HUES48 (cell line): ENCODE data around the gene INO80C.

ENCODE experiments used
- H3K27ac ChIP-seq: one replicate; pipeline ENCODE4 v1.7.0; 2013; ENCODE audit warnings: low read depth, low read length, inconsistent platforms
- H3K27me3 ChIP-seq: 2 replicates; pipeline ENCODE4 v1.6.1; 2013; ENCODE audit warnings: mild to moderate bottlenecking, low read length; ENCODE audit not compliant: control insufficient read depth, insufficient read depth
- H3K36me3 ChIP-seq: 2 replicates; pipeline ENCODE4 v1.6.1; 2013; ENCODE audit warnings: low read length; ENCODE audit not compliant: control insufficient read depth, insufficient read depth
- H3K4me1 ChIP-seq: 2 replicates; pipeline ENCODE4 v1.6.1; 2013; ENCODE audit warnings: mild to moderate bottlenecking, low read length; ENCODE audit not compliant: control insufficient read depth, insufficient read depth
- H3K4me3 ChIP-seq: 2 replicates; pipeline ENCODE4 v1.5.1; 2013; ENCODE audit warnings: mild to moderate bottlenecking, low read depth, low read length
- H3K9ac ChIP-seq: 2 replicates; pipeline ENCODE4 v1.6.1; 2013; ENCODE audit warnings: mild to moderate bottlenecking, low read depth, low read length, moderate library complexity
- H3K9me3 ChIP-seq: 2 replicates; pipeline ENCODE4 v1.6.1; 2013; ENCODE audit warnings: low read length; ENCODE audit not compliant: control insufficient read depth, insufficient read depth

The INO80C gene

DNA sequence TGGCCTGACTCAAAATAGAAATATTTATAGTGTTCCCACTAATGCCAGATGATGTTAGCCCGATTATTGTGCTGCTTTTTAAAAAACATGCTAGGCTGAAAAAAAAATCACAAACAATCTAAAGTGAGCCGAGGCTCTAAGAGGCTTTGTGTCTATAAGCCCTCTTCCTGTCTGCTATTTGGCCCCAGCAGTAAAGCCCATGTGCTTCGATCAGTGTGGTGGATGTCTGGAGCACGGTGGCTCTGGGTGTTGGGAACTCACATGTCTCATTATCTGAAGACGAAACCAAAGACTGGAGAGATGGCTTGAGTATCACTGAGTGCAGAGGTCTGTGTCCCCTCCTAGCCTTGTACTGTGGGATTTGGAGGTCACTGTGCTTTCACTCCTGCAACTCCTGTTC, 55.1 kb downstream of the INO80C start:
- Histone ChIP-seq H3K27ac (no peak overlapping the region), H3K27me3 (no peaks in the 10 kb centered on the region), H3K36me3 (no peaks in the 10 kb centered on the region), H3K9ac (no peak overlapping the region), H3K9me3 (no peaks in the 10 kb centered on the region), H3K4me1 (peaks cover 6% of the 10 kb centered on the region), H3K4me3 (no peak overlapping the region)

- no peaks in the 10 kb centered on the region for H3K36me3 ChIP-seq
- no peak overlapping the region for H3K9ac ChIP-seq
- H3K9me3 ChIP-seq: no peaks in the 10 kb centered on the region
- H3K27me3 ChIP-seq: no peaks in the 10 kb centered on the region
- no peak overlapping the region for H3K4me3 ChIP-seq
- no peak overlapping the region for H3K27ac ChIP-seq
- H3K4me1 ChIP-seq: peaks cover 6% of the 10 kb centered on the region
Measured at GRCh38 chr18:35441857-35442595, 55.7 kb downstream of the INO80C start.

GRCh38 chr18:35438480-35439234, 59.1 kb downstream of the INO80C start:
- no peaks in the 10 kb centered on the region for H3K27me3 ChIP-seq

GRCh38 chr18:35437836-35438235, 59.9 kb downstream of the INO80C start:
- Histone ChIP-seq H3K9me3 (no peaks in the 10 kb centered on the region), H3K9ac (no peak overlapping the region), H3K36me3 (no peaks in the 10 kb centered on the region), H3K27me3 (no peaks in the 10 kb centered on the region), H3K4me1 (peaks cover 6% of the 10 kb centered on the region), H3K4me3 (no peak overlapping the region), H3K27ac (no peak overlapping the region)

More at GRCh38 chr18:35438480-35439234, 59.1 kb downstream of the INO80C start:
- Histone ChIP-seq H3K36me3 (no peaks in the 10 kb centered on the region), H3K9ac (no peak overlapping the region), H3K4me1 (peaks cover 6% of the 10 kb centered on the region), H3K9me3 (no peaks in the 10 kb centered on the region), H3K4me3 (no peak overlapping the region), H3K27ac (no peak overlapping the region)

- no peaks in the 10 kb centered on the region for H3K36me3 ChIP-seq
- H3K9me3 ChIP-seq: no peaks in the 10 kb centered on the region
- H3K4me1 ChIP-seq: peaks cover 6% of the 10 kb centered on the region
- H3K27ac ChIP-seq: no peak overlapping the region
- no peak overlapping the region for H3K9ac ChIP-seq
- H3K27me3 ChIP-seq: no peaks in the 10 kb centered on the region
- H3K4me3 ChIP-seq: no peak overlapping the region
Measured at GRCh38 chr18:35436076-35436649, 61.6 kb downstream of the INO80C start.

- H3K9ac ChIP-seq: no peak overlapping the region
- H3K4me1 ChIP-seq: peaks cover 6% of the 10 kb centered on the region
- H3K27ac ChIP-seq: no peak overlapping the region
- no peaks in the 10 kb centered on the region for H3K9me3 ChIP-seq
- H3K36me3 ChIP-seq: no peaks in the 10 kb centered on the region
- no peak overlapping the region for H3K4me3 ChIP-seq
- no peaks in the 10 kb centered on the region for H3K27me3 ChIP-seq
Measured at GRCh38 chr18:35435401-35435800, 62.4 kb downstream of the INO80C start.

- Histone ChIP-seq H3K27ac (no peak overlapping the region), H3K4me1 (no peaks in the 10 kb centered on the region), H3K4me3 (no peak overlapping the region), H3K36me3 (no peaks in the 10 kb centered on the region), H3K9me3 (no peaks in the 10 kb centered on the region), H3K27me3 (no peaks in the 10 kb centered on the region), H3K9ac (no peak overlapping the region)
Measured at GRCh38 chr18:35432565-35433001, 65.2 kb downstream of the INO80C start.

GRCh38 chr18:35431374-35431741, 66.4 kb downstream of the INO80C start:
- H3K9me3 ChIP-seq: no peaks in the 10 kb centered on the region
- no peaks in the 10 kb centered on the region for H3K4me1 ChIP-seq
- H3K27me3 ChIP-seq: no peaks in the 10 kb centered on the region
- no peak overlapping the region for H3K27ac ChIP-seq
- H3K36me3 ChIP-seq: no peaks in the 10 kb centered on the region
- no peak overlapping the region for H3K4me3 ChIP-seq
- H3K9ac ChIP-seq: no peak overlapping the region

GRCh38 chr18:35430721-35431373, 66.9 kb downstream of the INO80C start:
- no peak overlapping the region for H3K27ac ChIP-seq
- no peaks in the 10 kb centered on the region for H3K9me3 ChIP-seq
- H3K4me1 ChIP-seq: no peaks in the 10 kb centered on the region
- no peak overlapping the region for H3K9ac ChIP-seq
- no peaks in the 10 kb centered on the region for H3K27me3 ChIP-seq
- H3K4me3 ChIP-seq: no peak overlapping the region
- no peaks in the 10 kb centered on the region for H3K36me3 ChIP-seq

DNA sequence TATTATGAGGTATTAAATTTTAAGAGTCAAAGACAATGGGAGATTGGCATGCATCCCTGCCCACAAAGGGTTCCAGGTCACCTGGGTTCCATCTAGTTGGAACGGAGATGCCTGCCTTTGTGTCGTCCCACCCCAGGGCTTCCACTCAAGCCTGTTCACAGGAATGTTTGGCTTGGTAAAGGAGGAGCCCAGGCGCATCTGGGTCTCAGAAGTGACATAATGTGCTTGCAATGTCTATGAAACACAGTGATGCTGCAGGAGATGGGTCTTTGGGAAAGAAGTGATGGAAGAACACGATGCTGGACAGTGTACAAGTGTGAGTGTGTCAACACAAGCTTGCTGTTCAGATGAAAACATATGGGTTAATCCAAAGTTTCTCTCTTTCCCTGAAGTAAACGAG, 71.0 kb downstream of the INO80C start:
- H3K27ac ChIP-seq: no peak overlapping the region
- peaks cover 6% of the 10 kb centered on the region; the same call in 1 of the 2 replicates for H3K4me1 ChIP-seq
- no peak overlapping the region for H3K4me3 ChIP-seq
- no peaks in the 10 kb centered on the region for H3K9me3 ChIP-seq
- H3K27me3 ChIP-seq: no peaks in the 10 kb centered on the region
- H3K9ac ChIP-seq: no peak overlapping the region
- H3K36me3 ChIP-seq: no peaks in the 10 kb centered on the region
